ENCODE results near the gene CTCF.

The CTCF gene

GRCh38 chr16:67608364-67608763, 46.0 kb downstream of the CTCF start:
- H3K4me3 ChIP-seq (ENCODE audit: control insufficient read depth, low read depth, low read length): no peak overlapping the region
- TF ChIP-seq, protein P1, sequence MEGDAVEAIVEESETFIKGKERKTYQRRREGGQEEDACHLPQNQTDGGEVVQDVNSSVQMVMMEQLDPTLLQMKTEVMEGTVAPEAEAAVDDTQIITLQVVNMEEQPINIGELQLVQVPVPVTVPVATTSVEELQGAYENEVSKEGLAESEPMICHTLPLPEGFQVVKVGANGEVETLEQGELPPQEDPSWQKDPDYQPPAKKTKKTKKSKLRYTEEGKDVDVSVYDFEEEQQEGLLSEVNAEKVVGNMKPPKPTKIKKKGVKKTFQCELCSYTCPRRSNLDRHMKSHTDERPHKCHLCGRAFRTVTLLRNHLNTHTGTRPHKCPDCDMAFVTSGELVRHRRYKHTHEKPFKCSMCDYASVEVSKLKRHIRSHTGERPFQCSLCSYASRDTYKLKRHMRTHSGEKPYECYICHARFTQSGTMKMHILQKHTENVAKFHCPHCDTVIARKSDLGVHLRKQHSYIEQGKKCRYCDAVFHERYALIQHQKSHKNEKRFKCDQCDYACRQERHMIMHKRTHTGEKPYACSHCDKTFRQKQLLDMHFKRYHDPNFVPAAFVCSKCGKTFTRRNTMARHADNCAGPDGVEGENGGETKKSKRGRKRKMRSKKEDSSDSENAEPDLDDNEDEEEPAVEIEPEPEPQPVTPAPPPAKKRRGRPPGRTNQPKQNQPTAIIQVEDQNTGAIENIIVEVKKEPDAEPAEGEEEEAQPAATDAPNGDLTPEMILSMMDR (conservative IDR thresholded peaks at IDR 0.05; ENCODE audit: control insufficient read depth, insufficient read depth, low read depth, low read length): no peak
- DNase-seq (ENCODE audit: low read depth): no peak

GRCh38 chr16:67613808-67614207, 51.5 kb downstream of the CTCF start:
- DNase-seq (ENCODE audit: low read depth): peak; percentile 16
- TF ChIP-seq, protein P1 (conservative IDR thresholded peaks at IDR 0.05; ENCODE audit: control insufficient read depth, insufficient read depth, low read depth, low read length): no peak

GRCh38 chr16:67628216-67628615, 65.9 kb downstream of the CTCF start:
- no peak overlapping the region for H3K4me3 ChIP-seq (ENCODE audit: control insufficient read depth, low read depth, low read length)
- TF ChIP-seq, protein P1 (conservative IDR thresholded peaks at IDR 0.05; ENCODE audit: control insufficient read depth, insufficient read depth, low read depth, low read length): no peak
- DNase-seq (ENCODE audit: low read depth): no peak

More at GRCh38 chr16:67613808-67614207, 51.5 kb downstream of the CTCF start:
- H3K4me3 ChIP-seq (ENCODE audit: control insufficient read depth, low read depth, low read length): no peak overlapping the region

- TF ChIP-seq, protein P1 (conservative IDR thresholded peaks at IDR 0.05; ENCODE audit: control insufficient read depth, insufficient read depth, low read depth, low read length): no peak
- no peak overlapping the region for H3K4me3 ChIP-seq (ENCODE audit: control insufficient read depth, low read depth, low read length)
- peak; percentile 69 for DNase-seq (ENCODE audit: low read depth)
These were observed 70.3 kb downstream of the CTCF start for GRCh38 chr16:67632415-67633172.

GRCh38 chr16:67636713-67637112, 74.4 kb downstream of the CTCF start:
- H3K4me3 ChIP-seq (ENCODE audit: control insufficient read depth, low read depth, low read length): no peak overlapping the region
- TF ChIP-seq, protein P1 (conservative IDR thresholded peaks at IDR 0.05; ENCODE audit: control insufficient read depth, insufficient read depth, low read depth, low read length): no peak
- no peak for DNase-seq (ENCODE audit: low read depth)

GRCh38 chr16:67637625-67638024, 75.3 kb downstream of the CTCF start:
- TF ChIP-seq, protein P1 (conservative IDR thresholded peaks at IDR 0.05; ENCODE audit: control insufficient read depth, insufficient read depth, low read depth, low read length): no peak
- no peak for DNase-seq (ENCODE audit: low read depth)
- no peak overlapping the region for H3K4me3 ChIP-seq (ENCODE audit: control insufficient read depth, low read depth, low read length)

Data from fibroblast of mammary gland (primary cell).